ENCODE results near the gene PROZ.

Gene PROZ

DNA sequence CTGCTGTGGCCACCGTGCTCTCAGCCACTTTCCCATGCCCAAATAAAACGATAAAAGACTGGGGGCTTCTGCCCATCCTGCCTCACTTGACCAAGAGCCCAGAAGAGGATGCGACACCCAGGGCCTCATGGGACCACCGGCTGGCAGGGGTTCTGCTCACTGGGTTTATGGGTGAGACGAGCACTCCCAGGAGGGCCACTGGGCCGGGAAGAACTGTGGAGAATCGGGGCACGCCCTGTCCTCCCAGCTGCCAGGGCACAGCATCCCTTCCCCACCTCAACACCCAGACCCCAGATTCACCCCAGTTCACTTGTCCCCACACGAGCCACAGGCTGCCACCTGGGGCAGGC lies 40.6 kb upstream of the PROZ start:
- Histone ChIP-seq H3K36me3 (ENCODE audit: low read length) (no peaks in the 10 kb centered on the region), H3K9me2 (replicated peaks; ENCODE audit: insufficient read depth, low read length) (no peaks in the 10 kb centered on the region), H3K27me3 (ENCODE audit: low read length) (no peaks in the 10 kb centered on the region), H4K20me1 (ENCODE audit: low read depth, low read length) (no peaks in the 10 kb centered on the region), H3K27ac (ENCODE audit: low read depth, low read length) (no peak overlapping the region), H3F3A (ENCODE audit: insufficient read depth) (no peaks in the 10 kb centered on the region), H3K79me2 (ENCODE audit: insufficient read depth, low read length) (no peaks in the 10 kb centered on the region), H3K9me3 (ENCODE audit: insufficient read depth, low read length) (no peaks in the 10 kb centered on the region), H3K4me2 (ENCODE audit: low read depth, low read length, poor library complexity, severe bottlenecking) (no peak overlapping the region), H3K4me3 (ENCODE audit: insufficient read depth, low read length, poor library complexity, severe bottlenecking) (no peak overlapping the region), H2AFZ (ENCODE audit: low read depth, low read length, severe bottlenecking) (no peak overlapping the region), H3K9ac (ENCODE audit: low read length) (no peak overlapping the region)
- TF ChIP-seq, protein P1, sequence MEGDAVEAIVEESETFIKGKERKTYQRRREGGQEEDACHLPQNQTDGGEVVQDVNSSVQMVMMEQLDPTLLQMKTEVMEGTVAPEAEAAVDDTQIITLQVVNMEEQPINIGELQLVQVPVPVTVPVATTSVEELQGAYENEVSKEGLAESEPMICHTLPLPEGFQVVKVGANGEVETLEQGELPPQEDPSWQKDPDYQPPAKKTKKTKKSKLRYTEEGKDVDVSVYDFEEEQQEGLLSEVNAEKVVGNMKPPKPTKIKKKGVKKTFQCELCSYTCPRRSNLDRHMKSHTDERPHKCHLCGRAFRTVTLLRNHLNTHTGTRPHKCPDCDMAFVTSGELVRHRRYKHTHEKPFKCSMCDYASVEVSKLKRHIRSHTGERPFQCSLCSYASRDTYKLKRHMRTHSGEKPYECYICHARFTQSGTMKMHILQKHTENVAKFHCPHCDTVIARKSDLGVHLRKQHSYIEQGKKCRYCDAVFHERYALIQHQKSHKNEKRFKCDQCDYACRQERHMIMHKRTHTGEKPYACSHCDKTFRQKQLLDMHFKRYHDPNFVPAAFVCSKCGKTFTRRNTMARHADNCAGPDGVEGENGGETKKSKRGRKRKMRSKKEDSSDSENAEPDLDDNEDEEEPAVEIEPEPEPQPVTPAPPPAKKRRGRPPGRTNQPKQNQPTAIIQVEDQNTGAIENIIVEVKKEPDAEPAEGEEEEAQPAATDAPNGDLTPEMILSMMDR (IDR thresholded peaks at IDR 0.05; ENCODE audit: insufficient read depth, low read length, poor library complexity, severe bottlenecking), result no peak
- TF ChIP-seq EZH2phosphoT487 (conservative IDR thresholded peaks at IDR 0.05; ENCODE audit: low read length), result no peak

DNA sequence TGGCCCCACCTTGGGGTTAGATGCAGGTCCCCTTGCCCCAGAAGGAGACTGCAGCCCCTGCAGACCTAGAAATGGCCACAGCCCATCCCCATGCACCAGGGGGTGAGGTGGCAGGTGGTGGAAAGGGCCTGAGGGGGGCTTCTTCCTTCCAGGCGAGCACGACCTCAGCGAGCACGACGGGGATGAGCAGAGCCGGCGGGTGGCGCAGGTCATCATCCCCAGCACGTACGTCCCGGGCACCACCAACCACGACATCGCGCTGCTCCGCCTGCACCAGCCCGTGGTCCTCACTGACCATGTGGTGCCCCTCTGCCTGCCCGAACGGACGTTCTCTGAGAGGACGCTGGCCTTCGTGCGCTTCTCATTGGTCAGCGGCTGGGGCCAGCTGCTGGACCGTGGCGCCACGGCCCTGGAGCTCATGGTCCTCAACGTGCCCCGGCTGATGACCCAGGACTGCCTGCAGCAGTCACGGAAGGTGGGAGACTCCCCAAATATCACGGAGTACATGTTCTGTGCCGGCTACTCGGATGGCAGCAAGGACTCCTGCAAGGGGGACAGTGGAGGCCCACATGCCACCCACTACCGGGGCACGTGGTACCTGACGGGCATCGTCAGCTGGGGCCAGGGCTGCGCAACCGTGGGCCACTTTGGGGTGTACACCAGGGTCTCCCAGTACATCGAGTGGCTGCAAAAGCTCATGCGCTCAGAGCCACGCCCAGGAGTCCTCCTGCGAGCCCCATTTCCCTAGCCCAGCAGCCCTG lies 40.0 kb upstream of the PROZ start:
- H3K27me3 ChIP-seq (ENCODE audit: low read length), result no peaks in the 10 kb centered on the region
- TF ChIP-seq, protein P1 (IDR thresholded peaks at IDR 0.05; ENCODE audit: insufficient read depth, low read length, poor library complexity, severe bottlenecking), result no peak
- no peak for TF ChIP-seq EZH2phosphoT487 (conservative IDR thresholded peaks at IDR 0.05; ENCODE audit: low read length)

DNA sequence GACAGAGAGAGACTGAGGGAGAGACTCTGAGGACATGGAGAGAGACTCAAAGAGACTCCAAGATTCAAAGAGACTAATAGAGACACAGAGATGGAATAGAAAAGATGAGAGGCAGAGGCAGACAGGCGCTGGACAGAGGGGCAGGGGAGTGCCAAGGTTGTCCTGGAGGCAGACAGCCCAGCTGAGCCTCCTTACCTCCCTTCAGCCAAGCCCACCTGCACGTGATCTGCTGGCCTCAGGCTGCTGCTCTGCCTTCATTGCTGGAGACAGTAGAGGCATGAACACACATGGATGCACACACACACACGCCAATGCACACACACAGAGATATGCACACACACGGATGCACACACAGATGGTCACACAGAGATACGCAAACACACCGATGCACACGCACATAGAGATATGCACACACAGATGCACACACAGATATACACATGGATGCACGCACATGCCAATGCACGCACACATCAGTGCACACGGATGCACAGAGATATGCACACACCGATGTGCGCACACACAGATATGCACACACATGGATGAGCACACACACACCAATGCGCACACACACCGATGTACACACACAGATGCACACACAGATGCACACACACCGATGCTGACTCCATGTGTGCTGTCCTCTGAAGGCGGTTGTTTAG lies 39.2 kb upstream of the PROZ start:
- no peak overlapping the region for H3K27ac ChIP-seq (ENCODE audit: low read depth, low read length)
- no peak overlapping the region for H3K9ac ChIP-seq (ENCODE audit: low read length)
- no peaks in the 10 kb centered on the region for H3K79me2 ChIP-seq (ENCODE audit: insufficient read depth, low read length)
- no peak overlapping the region for H3K4me3 ChIP-seq (ENCODE audit: insufficient read depth, low read length, poor library complexity, severe bottlenecking)
- H3K36me3 ChIP-seq (ENCODE audit: low read length), result no peaks in the 10 kb centered on the region
- H3K27me3 ChIP-seq (ENCODE audit: low read length), result no peaks in the 10 kb centered on the region
- H2AFZ ChIP-seq (ENCODE audit: low read depth, low read length, severe bottlenecking), result no peak overlapping the region
- no peaks in the 10 kb centered on the region for H4K20me1 ChIP-seq (ENCODE audit: low read depth, low read length)
- no peak overlapping the region for H3K4me2 ChIP-seq (ENCODE audit: low read depth, low read length, poor library complexity, severe bottlenecking)
- TF ChIP-seq, protein P1 (IDR thresholded peaks at IDR 0.05; ENCODE audit: insufficient read depth, low read length, poor library complexity, severe bottlenecking), result no peak
- no peak for TF ChIP-seq EZH2phosphoT487 (conservative IDR thresholded peaks at IDR 0.05; ENCODE audit: low read length)
- H3K9me3 ChIP-seq (ENCODE audit: insufficient read depth, low read length), result no peaks in the 10 kb centered on the region
- H3F3A ChIP-seq (ENCODE audit: insufficient read depth), result no peaks in the 10 kb centered on the region
- H3K9me2 ChIP-seq (replicated peaks; ENCODE audit: insufficient read depth, low read length), result no peaks in the 10 kb centered on the region

More for the DNA sequence above, 40.0 kb upstream of the PROZ start:
- Histone ChIP-seq H3K9me3 (ENCODE audit: insufficient read depth, low read length) (no peaks in the 10 kb centered on the region), H3K4me3 (ENCODE audit: insufficient read depth, low read length, poor library complexity, severe bottlenecking) (no peak overlapping the region), H3F3A (ENCODE audit: insufficient read depth) (no peaks in the 10 kb centered on the region), H3K36me3 (ENCODE audit: low read length) (no peaks in the 10 kb centered on the region), H2AFZ (ENCODE audit: low read depth, low read length, severe bottlenecking) (no peak overlapping the region), H3K79me2 (ENCODE audit: insufficient read depth, low read length) (no peaks in the 10 kb centered on the region), H4K20me1 (ENCODE audit: low read depth, low read length) (no peaks in the 10 kb centered on the region), H3K9ac (ENCODE audit: low read length) (no peak overlapping the region), H3K9me2 (replicated peaks; ENCODE audit: insufficient read depth, low read length) (no peaks in the 10 kb centered on the region), H3K27ac (ENCODE audit: low read depth, low read length) (no peak overlapping the region), H3K4me2 (ENCODE audit: low read depth, low read length, poor library complexity, severe bottlenecking) (no peak overlapping the region)
